Ramos (cell line): ENCODE results near the gene REEP5.
"Not testable (repeated sequence)": the region's sequence is repeated elsewhere in the genome, so short reads cannot be mapped to it uniquely, and the experiment has no call there.

Source experiments
- in situ Hi-C: fragments of 300-500 bp; cut with MboI; formaldehyde crosslinking; loops from one replicate; pipeline ENCODE4 v1.14.3; 2022; ENCODE audit warnings: low sequenced_read_pairs; ENCODE audit not compliant: unreplicated experiment

Gene REEP5

DNA sequence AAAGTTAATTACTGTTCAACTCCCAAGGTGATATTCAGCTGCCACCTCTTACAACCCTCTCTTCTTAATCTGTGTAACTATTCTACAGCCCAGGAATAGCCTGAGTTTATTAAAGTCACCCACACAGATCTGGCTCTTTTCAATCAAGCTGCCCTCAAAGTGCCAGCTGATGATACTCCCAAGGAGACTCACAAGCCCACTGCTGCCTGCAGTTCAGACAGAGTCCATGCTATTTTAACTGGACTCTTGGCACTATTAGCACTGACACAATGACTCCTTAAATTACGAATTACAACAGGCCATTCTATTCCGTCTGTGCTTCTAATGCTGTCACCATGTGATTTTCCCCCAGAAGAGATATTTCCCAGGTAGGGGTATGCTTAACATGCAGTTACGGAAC, 26.3 kb downstream of the REEP5 start:
- in situ Hi-C loops, result no loop called here

DNA sequence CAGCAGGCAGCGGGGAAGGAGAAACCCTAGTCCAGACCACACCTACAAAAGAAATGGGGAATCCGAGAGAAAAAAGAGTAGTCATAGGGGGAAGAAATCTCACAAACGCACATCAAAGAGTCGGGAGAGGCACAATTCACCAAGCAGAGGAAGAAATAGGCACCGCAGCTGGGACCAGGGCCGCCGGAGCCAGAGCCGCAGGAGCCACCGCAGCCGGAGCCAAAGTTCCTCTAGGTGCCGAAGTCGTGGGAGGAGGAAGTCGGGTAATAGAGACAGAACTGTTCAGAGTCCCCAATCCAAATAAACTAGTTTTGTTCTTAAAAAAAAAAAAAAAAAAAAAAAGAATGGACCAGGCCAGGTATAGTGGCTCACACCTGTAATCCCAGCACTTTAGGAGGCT, 29.3 kb downstream of the REEP5 start:
- in situ Hi-C loops, result no loop called here

DNA sequence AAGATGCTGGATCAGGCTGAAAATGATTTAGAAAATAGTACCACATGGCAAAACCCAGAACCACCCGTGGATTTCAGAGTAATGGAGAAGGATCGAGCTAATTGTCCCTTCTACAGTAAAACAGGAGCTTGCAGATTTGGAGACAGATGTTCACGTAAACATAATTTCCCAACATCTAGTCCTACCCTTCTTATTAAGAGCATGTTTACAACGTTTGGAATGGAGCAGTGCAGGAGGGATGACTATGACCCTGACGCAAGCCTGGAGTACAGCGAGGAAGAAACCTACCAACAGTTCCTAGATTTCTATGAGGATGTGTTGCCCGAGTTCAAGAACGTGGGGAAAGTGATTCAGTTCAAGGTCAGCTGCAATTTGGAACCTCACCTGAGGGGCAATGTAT, 30.0 kb downstream of the REEP5 start:
- in situ Hi-C loops, result not testable (repeated sequence)

DNA sequence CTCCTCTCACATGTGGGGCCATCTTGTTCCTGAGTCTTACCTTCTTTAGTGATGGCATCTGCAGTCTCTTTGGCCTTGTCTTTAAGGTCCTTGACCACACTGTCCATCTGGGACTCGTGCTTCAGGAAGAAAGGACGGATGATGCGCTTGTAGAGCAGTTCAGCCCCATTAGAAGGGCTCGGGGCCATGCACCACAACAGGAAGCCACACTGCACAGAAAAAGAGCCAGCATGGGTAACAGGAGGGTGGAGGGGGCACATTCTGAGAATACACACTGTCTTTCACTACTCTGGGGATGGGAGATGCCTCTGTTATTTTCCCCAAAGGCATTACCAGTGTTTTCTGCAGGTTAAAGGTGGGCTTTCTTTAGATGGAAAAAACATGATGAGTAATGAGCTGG, 35.1 kb downstream of the REEP5 start:
- in situ Hi-C loops, result no loop called here

DNA sequence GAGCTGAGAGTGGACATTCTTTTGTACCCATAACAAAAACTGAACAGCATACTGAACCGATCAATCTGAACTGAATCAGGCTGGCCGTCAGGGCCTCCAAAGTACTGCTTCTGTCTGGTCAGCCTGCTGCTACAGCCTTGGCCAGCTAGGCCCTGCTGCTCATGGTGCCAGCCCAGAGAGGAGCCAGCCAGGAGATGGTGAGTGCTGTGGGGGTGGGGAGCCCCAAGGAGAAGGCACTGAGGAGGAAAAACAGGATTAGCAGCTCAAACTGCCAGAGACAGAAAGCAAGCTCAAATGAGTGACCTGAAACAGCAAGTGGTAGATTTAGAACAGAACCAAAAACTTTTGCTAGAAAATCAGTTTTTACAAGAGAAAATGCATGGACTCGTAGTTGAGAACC, 37.0 kb downstream of the REEP5 start:
- in situ Hi-C loops, result no loop called here

DNA sequence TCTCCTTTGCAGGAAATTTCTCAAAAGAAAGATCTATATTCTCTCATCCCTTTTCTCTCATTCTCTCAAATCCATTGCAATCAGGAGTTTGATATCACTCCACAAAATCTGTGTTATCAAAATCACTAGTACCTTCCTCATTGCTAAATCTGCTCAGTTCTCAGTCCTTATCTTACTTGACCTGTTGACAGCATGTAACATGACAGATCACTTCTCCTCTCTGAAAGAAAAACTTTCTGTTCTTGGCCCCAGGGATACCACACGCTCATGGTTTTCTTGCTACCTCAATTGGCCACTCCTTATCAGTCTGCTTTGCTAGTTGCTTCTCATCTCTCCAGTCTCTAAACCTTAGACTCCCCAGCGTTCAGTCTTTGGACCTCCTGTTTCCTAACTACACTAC, 38.8 kb downstream of the REEP5 start:
- in situ Hi-C loops, result no loop called here

DNA sequence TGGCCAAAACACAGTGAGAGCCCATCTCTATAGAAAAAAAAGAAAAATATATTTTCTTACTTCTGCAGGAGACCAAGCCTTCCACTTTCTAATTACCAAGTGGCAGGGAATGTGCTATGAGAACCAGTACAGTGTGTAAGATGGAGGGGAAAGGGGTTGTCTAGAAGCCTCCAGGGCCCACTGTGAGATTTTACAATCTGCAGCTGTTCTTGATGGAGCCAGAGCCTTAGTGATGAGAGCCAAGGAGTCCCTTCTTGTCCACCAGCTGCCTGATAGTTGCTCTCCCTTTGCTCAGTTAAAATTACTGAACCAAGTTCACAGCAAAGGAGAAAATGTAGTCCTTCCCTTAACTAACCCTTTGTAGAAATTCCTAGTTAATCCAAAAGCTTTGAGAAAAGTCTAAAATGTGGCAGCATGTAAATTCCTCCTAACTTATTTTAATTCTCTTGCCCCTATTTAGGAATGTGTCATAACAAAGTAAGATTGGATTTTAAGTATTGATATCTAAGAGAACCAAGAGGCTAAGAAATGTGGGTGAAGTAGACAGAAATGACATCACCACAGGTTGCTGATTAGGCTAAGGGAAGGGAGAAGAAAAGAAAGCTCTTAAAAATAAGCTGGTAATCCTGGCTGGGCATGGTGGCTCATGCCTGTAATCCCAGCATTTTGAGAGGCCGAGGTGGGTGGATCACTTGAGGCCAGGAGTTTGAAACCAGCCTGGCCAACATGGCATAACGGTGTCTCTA, 41.6 kb downstream of the REEP5 start:
- in situ Hi-C loops, result no loop called here

DNA sequence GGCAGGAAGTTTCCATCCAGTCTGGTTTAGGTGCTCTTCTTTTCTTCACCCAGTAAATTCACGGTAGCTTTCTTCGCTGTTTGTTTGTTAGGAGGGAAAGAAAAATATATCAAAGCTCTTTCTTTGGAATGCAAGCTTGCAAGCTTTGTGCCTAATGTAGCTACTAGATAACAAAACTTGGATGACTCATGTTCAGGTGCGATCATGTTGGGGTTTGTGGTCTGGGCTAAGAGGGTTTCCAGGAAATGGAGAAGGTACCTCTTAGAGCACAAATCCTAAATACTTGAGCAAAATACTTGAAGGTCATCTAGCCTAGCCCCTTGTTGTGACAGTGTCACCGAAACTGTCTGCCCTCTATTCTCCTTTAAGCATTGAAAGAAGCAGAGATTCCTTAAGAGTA, 43.3 kb downstream of the REEP5 start:
- in situ Hi-C loops, result no loop called here

DNA sequence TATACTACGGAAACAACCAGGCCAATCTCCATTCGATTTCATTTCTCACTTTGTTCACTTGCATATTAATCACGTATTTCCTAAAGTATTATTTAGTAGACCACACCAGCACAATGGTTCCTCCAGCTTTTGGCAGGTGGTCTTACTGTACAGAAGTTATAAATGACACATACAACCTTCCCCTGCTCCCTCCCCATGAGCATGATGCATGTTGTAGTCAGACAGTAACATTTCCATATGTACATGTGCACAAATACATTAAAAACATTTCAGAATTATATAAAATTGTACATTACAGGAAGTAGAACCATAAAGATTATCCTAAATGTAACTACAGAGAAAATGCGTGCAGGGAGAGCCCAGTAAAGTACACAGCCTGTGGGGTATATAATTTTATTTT, 43.9 kb downstream of the REEP5 start:
- in situ Hi-C loops, result no loop called here

DNA sequence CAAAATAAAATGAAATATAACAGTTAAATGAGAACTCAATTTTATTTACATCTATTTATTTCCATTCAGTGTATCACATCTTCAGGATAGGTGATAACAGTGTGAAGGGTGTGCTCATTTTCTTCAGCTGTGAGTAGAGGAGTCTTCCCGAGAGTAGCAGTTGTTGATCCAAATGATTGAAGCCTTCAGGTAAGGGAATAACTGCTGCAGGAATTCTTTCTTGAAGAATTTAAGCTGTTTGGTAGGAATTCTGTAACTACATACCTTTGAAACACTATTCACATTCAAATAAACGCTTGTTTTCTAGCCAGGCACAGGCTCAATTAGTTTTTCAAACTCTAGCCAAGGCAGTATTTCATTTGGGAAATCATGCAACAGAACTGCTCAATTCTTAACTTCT, 45.7 kb downstream of the REEP5 start:
- in situ Hi-C loops, result no loop called here

DNA sequence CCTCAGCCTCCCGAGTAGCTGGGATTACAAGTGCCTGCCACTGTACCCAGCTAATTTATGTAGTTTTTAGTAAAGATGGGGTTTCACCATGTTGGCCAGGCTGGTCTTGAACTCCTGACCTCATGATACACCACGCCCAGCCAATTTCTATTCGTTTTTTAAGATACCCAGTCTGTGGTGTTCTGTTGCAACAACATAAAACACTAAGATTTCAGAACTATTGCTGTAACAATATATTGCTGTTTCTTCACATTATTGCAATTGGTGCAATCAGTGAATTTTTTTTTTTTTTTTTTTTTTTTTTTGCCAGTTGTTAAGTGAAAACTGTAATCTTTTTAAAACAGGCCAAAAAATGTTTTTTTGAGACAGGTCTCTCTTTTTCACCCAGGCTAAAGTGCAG, 51.1 kb downstream of the REEP5 start:
- in situ Hi-C loops, result no loop called here

DNA sequence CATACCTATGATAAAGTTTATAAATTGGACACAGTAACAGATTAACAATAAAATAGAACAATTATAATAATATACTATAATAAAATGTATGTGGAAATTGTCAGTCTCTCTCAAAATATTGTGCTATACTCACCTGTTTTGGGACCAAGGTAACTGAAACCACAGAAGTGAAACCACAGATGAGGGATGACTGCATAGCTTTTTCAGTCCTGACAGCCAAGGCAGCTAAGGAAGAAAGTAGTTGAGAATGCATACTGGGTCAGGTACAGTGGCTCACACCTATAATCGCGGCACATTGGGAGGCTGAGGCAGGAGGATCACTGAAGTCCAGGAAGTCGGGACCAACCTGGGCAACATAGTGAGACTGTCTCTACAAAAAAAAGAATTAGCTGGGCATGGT, 52.1 kb downstream of the REEP5 start:
- in situ Hi-C loops, result no loop called here

DNA sequence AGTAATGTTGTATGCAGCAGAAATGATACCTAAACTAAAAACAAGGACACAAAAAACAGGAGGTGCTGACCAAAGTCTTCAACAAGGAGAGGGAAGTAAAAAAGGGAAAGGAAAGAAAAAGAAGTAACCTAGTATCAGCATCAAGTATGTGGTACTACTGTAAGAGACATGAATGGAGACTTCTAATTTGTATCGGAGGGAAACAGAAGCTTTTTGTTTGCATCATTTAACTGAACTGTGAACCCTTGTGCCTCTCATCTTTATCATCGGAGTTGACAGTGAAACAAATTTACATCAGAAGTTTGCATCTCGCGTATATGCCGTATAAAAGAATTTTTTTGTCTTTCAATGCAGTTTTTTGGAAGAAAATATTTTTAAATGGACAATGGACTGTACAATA, 54.6 kb downstream of the REEP5 start:
- in situ Hi-C loops, result no loop called here

DNA sequence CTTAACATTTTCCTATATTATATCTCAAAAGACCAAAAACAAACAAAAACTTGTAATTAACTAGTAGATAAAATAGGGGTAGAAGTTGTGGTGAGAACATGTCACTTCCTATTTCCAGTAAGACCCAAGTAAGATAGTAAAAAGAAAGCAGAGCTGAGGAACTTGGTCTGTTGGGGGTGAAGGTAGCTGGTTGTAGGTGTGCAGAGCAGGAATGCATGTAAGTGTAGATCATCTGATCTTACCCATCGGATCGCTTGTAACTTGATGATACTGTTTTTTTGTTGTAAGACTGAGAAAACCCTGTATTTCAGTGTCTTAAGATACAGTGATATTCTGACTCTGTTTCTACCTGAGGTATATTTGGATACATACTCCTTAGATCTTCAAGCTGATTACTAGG, 55.3 kb downstream of the REEP5 start:
- in situ Hi-C loops, result no loop called here

DNA sequence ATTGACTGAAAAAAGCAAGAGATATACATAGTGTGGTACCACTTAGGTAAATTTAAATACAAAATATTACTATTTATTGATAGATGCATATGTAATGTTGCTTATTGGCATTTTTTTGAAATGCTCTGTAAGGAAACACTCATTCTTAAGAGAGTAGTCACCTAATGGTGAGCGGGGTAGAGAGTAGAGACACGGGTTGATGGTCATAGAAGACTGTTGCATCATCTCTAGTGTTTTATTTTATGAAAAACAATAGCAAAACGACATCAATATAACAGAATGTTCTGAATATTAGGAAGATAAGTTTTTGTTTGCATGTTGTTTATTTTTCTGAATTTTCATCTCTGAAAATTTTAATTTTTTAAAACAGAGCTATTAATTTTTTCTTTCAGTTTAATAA, 56.9 kb downstream of the REEP5 start:
- in situ Hi-C loops, result no loop called here

DNA sequence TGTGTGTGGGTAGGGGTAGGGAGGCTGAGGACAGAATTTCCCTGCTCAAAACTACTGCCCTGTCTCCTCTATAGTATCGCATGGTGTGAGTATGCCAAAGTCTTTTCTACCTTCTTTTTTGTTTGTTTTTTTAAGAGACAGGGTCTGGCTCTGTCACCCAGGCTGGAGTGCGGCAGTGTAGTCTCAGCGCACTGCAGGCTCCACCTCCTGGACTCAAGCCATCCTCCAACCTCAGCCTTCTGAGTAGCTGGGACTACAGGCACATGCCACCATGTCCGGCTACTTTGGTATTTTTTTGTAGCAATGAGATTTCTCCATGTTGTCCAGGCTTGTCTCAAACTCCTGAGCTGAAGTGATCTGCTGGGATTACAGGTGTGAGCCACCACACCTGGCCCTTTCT, 58.5 kb downstream of the REEP5 start:
- in situ Hi-C loops, result no loop called here

DNA sequence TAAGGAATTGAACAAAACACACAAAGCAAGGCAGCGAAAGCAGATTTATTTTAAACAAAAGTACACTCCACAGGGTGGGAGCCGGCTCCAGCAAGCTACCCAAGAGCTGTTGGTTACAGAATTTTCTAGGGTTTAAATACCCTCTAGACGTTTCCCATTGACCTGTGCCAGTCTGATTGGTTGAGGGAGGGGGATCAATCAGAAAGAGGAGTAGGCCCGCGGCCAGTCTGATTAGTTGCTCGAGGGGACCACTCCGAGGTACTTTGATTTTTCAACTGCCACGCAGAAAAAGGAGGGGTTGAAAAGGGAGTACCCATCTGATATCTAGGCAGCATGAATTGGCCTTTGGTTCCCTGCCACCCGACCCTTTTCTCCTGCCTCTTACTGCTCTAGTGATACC, 59.9 kb downstream of the REEP5 start:
- in situ Hi-C loops, result no loop called here

DNA sequence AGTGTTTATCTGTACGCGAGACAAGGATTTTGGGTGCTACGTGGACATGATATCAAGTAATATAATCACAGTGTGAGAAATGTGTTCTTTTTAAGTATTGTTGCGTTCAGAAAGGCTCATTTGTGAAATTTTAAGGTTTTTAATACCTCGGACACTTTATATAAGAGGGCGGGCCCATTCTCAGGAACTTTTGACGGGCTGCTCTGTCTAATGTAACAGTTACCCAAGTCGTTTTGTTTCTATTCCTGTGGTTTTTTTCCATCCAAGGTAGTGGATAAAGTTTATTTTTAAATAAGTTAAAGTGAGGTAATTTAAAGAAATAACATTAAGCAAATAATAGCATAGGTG, 60.4 kb downstream of the REEP5 start:
- in situ Hi-C loops, result no loop called here

DNA sequence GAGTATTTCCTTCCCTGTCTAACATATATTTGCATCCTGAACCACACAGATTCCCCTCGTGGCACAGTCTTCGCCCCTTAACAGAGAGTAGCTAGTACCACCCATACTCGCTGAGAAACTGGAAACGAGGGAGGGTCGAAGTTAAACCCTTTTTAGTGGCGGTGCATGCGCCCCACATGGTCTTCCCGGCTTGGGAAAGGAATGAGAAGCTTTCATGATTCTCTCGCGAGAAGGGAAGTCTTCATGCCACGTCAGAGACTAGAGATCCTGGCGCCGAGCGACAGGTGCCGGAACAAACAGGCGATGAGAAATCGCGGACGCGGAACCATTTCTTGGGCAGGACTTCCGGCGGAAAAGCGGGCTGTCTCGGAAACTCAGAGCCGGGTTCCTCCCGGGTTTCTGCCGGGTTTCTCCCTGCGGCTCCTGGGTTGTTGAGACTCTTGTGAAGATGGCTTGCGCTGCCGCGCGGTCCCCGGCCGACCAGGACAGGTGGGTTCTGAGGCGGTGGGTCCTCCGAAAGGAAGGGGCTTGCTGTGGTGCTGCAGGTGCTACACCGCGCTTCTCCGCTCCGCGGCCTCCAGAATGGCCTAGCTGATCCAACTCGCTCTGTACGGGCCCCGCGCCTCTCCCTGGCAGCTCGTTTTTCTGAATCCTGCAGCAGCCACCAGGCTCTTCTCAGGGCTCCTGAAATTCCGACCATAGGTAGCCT, 60.9 kb downstream of the REEP5 start, which contains the start of gene SRP19:
Gene SRP19 (plus strand): TSS at position 359 of the 709 bp plus-strand sequence. CDS start 90 bp downstream, at position 449.
- in situ Hi-C loops, result no loop called here

DNA sequence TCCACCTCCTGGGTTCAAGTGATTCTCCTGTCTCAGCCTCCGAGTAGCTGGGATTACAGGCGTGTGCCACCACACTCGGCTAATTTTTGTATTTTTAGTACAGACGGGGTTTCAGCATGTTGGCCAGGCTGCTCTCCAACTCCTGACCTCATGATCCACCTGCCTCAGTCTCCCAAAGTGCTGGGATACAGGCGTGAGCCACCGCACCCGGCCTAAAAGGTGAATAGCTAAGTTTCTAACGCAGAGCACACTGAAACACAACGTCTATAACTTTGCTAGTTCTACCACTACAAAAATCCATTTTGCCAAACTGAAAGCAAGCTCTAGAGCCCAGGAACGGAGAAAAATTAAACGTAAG, 61.5 kb downstream of the REEP5 start:
- in situ Hi-C loops, result not testable (repeated sequence)

DNA sequence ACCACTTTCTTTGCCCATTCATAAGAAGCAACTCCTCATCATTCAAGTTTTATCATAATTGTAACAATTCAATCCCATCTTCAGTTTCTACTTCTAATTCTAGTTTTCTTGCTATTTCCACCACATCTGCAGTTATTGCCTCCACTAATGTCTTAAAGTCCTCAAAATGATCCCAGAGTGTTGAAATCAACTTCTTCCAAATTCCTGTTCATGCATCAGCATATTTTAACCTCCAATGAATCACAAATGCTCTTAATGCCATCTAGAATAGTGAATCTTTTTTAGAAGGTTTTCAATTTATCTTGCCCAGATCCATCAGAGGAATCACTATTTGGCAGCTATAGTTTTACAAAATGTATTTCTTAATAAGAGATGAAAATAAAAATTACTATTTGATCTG, 64.2 kb downstream of the REEP5 start:
- in situ Hi-C loops, result no loop called here

DNA sequence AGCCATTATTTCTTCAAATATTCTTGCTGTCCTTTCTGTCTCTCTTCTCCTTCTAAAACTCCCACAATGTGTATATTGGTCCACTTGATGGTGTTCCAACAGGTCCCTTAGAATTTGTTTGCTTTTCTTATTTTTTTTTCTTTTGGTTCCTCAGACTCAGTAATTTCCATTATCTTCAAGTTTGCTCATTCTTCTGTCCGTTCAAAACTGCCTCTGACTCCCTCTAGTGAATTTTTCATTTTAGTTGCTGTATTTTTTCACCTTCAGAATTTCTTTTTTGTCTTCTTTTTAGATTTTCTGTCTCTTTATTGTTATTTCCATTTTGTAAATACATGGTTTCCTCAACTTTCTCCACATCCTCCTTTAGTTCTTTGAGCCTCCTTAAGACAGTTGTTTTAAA, 67.4 kb downstream of the REEP5 start:
- in situ Hi-C loops, result no loop called here
